HUES6 (cell line): ENCODE measurements around the gene DPH2.

Experiments
- H3K27ac ChIP-seq: 2 replicates; pipeline ENCODE4 v1.7.0; 2013; ENCODE audit warnings: low read depth, mild to moderate bottlenecking, low read length, inconsistent platforms
- H3K27me3 ChIP-seq: 2 replicates; pipeline ENCODE4 v1.6.1; 2013; ENCODE audit warnings: low read length; ENCODE audit not compliant: control insufficient read depth, insufficient read depth
- H3K36me3 ChIP-seq: 2 replicates; pipeline ENCODE4 v1.6.1; 2013; ENCODE audit warnings: low read length; ENCODE audit not compliant: control insufficient read depth, insufficient read depth
- H3K4me1 ChIP-seq: 2 replicates; pipeline ENCODE4 v1.6.1; 2013; ENCODE audit warnings: low read length; ENCODE audit not compliant: control insufficient read depth, insufficient read depth
- H3K4me3 ChIP-seq: 2 replicates; pipeline ENCODE4 v1.5.1; 2013; ENCODE audit warnings: low read depth, low read length
- H3K9ac ChIP-seq: one replicate; pipeline ENCODE4 v1.6.1; 2013; ENCODE audit warnings: mild to moderate bottlenecking, low read length
- H3K9me3 ChIP-seq: 2 replicates; pipeline ENCODE4 v1.6.1; 2013; ENCODE audit warnings: low read depth, low read length; ENCODE audit not compliant: control insufficient read depth, insufficient read depth

The DPH2 gene

DNA sequence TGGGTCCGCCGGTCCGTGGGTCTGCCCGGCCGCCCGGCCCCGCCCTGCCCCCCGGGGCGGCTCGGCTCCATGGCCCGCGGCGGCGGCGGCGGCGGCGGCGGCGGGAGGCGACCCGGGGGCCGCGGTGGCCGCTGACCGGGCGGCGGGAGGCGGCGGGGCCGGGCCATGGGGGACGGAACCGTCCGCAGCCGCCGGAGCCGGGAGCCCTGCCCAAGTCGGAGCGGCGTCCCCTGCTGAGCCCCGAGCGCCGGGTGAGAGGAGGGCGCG, 9.4 kb downstream of the DPH2 start:
- Histone ChIP-seq H3K9me3 (no peaks in the 10 kb centered on the region), H3K4me3 (peak overlapping the region; percentile 61), H3K9ac (peak overlapping the region; percentile 22), H3K36me3 (peaks cover 42% of the 10 kb centered on the region), H3K27me3 (no peaks in the 10 kb centered on the region), H3K27ac (no peak overlapping the region), H3K4me1 (peaks cover 18% of the 10 kb centered on the region)

DNA sequence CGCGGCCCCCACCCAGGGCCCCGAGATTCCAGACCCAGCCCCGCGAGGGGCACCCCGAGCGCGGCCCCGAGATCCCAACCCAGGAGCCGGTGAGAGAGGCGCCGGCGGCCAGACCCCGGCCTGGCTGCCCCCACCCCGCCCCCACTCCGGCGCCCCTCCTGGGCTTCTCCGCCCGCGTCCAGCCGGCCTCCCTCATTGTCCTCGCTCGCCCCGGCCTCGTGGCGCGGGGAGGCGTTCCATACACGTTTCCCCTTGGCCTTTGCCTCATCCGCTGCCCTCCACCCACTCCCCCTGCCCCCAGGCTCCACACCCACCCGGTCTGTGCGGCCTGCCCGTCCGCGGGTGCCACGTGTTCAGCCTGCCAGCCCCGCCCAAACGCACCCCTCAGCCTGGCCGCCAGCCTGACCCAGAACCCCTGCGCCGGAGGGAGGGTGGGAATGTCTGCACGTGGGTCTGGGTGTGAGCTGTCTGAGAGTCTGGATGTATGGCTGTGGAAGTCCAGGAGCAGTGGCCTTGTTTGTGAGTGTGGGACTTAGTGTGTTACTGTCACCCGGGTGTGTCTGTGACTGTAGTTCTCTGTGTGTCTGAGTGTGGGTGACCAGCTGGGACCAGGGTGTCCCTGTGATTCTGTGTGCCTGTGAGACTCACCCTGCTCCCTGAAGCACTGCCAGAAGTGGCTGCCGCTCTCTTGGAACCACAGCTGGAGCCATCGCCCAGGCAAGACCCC, 9.9 kb downstream of the DPH2 start:
- Histone ChIP-seq H3K27me3 (no peaks in the 10 kb centered on the region), H3K36me3 (peaks cover 47% of the 10 kb centered on the region)

DNA sequence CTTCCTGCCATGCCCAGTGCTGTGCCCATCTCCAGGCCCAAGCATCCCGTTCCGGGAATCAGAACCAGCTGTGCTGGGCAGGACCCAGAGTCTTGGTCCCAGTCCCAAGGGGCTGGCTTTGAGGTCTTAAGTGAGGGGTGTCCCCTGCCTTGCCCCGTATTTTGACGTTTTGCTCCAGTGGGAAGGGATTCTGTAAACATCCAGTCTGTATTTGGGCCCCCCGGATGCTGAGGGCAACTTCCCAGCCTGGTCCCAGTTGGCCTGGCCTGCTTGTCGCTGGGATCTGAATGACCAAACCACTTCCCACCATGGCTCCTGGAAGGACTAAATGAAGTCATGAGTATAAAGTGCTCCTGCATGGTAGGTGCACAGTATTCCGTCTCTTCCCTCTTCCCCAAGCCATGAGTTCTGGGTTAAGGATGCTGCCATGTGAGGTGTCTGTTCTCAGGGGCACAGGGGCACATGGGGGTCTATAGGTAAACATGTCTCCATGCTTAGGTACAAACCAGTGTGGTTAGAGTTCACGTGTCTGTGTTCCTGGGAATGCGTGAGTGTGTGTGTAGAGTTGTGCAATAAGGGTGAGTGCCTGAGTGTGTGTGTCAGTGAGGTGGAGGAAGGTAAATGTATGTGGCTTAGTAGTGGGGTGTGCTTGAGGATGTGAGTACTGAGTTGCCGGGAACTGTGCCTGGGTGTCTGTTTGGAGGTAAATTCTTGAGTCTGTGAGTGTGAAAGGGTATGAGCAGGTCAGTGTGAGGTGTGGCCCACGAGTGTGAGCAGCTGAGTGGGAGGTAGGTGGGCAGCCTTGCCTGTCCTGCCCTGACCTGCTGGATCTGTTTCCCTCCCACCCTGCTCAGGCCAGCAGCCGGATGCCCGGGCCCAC, 10.7 kb downstream of the DPH2 start:
- peak overlapping the region; percentile 61 for H3K4me3 ChIP-seq
- H3K9ac ChIP-seq, result peak overlapping the region; percentile 76
- no peaks in the 10 kb centered on the region for H3K27me3 ChIP-seq
- H3K27ac ChIP-seq, result no peak overlapping the region
- H3K4me1 ChIP-seq, result peaks cover 18% of the 10 kb centered on the region
- H3K9me3 ChIP-seq, result no peaks in the 10 kb centered on the region
- H3K36me3 ChIP-seq, result peaks cover 54% of the 10 kb centered on the region

More for the DNA sequence above, 9.9 kb downstream of the DPH2 start:
- Histone ChIP-seq H3K9ac (peak overlapping the region; percentile 76), H3K9me3 (no peaks in the 10 kb centered on the region), H3K4me1 (peaks cover 18% of the 10 kb centered on the region), H3K4me3 (peak overlapping the region; percentile 61), H3K27ac (no peak overlapping the region)

DNA sequence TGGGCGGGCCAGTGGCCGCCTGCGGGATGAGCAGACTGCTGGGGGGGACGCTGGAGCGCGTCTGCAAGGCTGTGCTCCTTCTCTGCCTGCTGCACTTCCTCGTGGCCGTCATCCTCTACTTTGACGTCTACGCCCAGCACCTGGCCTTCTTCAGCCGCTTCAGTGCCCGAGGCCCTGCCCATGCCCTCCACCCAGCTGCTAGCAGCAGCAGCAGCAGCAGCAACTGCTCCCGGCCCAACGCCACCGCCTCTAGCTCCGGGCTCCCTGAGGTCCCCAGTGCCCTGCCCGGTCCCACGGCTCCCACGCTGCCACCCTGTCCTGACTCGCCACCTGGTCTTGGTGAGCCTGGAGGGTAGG, 11.3 kb downstream of the DPH2 start:
- H3K9ac ChIP-seq, result peak overlapping the region; percentile 18
- H3K36me3 ChIP-seq, result peaks cover 59% of the 10 kb centered on the region
- no peaks in the 10 kb centered on the region for H3K27me3 ChIP-seq
- peaks cover 12% of the 10 kb centered on the region for H3K4me1 ChIP-seq
- no peak overlapping the region for H3K27ac ChIP-seq
- no peak overlapping the region for H3K4me3 ChIP-seq
- no peaks in the 10 kb centered on the region for H3K9me3 ChIP-seq

DNA sequence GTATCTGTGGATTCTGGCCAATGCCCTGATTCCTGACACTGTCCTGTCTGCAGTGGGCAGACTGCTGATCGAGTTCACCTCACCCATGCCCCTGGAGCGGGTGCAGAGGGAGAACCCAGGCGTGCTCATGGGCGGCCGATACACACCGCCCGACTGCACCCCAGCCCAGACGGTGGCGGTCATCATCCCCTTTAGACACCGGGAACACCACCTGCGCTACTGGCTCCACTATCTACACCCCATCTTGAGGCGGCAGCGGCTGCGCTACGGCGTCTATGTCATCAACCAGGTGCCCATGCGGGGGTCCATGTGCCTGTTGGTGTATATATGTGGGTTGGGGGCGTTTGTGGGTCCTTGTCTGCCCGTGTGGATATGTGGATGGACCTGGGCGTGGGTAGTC, 11.8 kb downstream of the DPH2 start:
- no peak overlapping the region for H3K4me3 ChIP-seq
- H3K9me3 ChIP-seq, result no peaks in the 10 kb centered on the region
- H3K9ac ChIP-seq, result no peak overlapping the region
- peaks cover 58% of the 10 kb centered on the region for H3K36me3 ChIP-seq
- H3K4me1 ChIP-seq, result peaks cover 12% of the 10 kb centered on the region
- no peak overlapping the region for H3K27ac ChIP-seq
- H3K27me3 ChIP-seq, result no peaks in the 10 kb centered on the region

DNA sequence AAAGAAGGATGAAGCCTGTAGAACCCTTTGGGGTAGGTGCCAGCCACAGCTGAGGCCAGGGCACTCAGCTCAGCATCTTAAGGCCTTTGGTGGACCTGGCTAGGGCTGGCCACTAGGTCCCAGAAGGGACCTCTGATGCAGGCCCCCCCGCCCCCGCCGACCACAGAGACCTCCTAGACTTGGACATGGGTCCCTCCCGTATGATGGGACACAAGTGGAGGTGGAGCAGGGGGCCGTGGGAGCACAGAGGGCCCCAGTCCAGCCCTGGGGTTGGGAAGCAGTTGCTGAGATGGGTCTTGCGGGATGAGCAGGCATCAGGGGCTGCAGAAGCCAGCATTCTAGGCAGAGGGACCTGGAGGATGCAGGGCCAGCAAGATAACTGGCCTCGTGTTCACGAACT, 12.4 kb downstream of the DPH2 start:
- Histone ChIP-seq H3K4me3 (no peak overlapping the region), H3K4me1 (peaks cover 12% of the 10 kb centered on the region), H3K9ac (no peak overlapping the region), H3K27me3 (no peaks in the 10 kb centered on the region), H3K36me3 (peaks cover 59% of the 10 kb centered on the region), H3K9me3 (no peaks in the 10 kb centered on the region), H3K27ac (no peak overlapping the region)

DNA sequence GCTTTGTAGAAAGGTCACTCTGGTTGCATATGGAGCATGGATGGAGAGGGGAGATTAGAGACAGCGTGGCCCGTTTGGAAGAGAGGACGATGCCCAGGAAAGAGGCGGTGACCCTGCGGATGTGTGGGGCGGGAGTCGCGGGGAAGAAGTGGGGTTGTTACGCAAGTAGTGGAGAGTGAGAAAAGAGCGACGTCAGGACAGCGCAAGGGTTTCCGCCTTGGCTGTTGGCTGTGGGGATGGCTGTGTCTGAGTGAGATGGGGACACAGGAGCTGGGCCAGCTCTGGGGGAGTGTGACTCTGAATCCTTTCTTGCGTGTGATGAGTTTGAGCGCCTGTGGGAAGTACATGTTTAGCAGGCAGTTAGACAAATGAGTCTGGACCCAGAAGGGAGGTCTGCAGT, 13.0 kb downstream of the DPH2 start:
- Histone ChIP-seq H3K27ac (no peak overlapping the region), H3K9me3 (no peaks in the 10 kb centered on the region), H3K4me3 (no peak overlapping the region), H3K4me1 (peaks cover 12% of the 10 kb centered on the region), H3K9ac (no peak overlapping the region), H3K36me3 (peaks cover 56% of the 10 kb centered on the region), H3K27me3 (no peaks in the 10 kb centered on the region)

DNA sequence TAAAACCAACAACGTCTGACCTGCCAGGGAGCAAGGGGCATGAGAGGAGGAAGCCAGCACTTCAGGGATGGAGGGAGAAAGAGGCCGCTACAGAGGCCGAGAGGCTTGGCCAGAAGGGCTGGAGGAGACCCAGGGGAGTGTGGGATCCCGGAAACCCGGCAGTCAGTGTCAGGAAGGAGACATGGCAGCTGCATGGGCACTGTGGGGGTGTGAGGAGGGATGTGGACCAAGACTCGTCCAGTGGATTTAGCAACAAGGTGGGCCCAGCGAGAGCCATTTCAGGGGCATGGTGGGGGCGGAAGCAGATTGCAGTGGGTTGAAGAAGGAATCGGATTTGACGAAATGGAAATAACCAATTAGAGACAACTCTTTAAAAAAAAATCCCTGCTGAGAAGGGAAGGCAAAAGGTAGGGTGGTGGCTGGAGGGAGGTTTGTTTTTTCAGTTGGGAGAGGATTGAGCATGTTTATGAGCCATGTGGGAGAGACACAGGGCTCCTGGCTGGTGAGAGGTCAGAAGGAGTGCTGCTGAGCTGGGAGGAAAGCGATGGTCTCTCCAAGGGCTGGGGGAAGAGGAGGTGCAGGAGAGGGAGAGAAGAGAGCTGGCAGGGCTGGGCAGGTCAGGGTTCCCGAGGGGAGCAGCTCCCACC, 13.6 kb downstream of the DPH2 start:
- Histone ChIP-seq H3K4me3 (no peak overlapping the region), H3K4me1 (peaks cover 12% of the 10 kb centered on the region), H3K36me3 (peaks cover 53% of the 10 kb centered on the region), H3K27ac (no peak overlapping the region), H3K27me3 (no peaks in the 10 kb centered on the region), H3K9ac (no peak overlapping the region), H3K9me3 (no peaks in the 10 kb centered on the region)

DNA sequence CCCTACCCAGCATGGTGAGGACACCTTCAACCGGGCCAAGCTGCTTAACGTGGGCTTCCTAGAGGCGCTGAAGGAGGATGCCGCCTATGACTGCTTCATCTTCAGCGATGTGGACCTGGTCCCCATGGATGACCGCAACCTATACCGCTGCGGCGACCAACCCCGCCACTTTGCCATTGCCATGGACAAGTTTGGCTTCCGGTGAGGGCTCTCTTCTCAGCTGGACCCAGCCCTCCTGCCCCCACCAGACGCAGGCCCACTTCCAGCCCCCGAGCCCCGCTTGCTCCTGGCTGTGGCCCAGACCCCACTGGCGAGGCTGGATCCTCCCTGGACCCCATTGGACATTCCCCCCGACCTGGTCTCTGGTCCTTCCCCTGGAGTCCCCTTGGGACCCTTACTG, 15.0 kb downstream of the DPH2 start:
- peaks cover 11% of the 10 kb centered on the region for H3K4me1 ChIP-seq
- H3K27me3 ChIP-seq, result no peaks in the 10 kb centered on the region
- H3K9ac ChIP-seq, result no peak overlapping the region
- H3K9me3 ChIP-seq, result no peaks in the 10 kb centered on the region
- no peak overlapping the region for H3K27ac ChIP-seq
- H3K4me3 ChIP-seq, result no peak overlapping the region
- peaks cover 53% of the 10 kb centered on the region for H3K36me3 ChIP-seq

DNA sequence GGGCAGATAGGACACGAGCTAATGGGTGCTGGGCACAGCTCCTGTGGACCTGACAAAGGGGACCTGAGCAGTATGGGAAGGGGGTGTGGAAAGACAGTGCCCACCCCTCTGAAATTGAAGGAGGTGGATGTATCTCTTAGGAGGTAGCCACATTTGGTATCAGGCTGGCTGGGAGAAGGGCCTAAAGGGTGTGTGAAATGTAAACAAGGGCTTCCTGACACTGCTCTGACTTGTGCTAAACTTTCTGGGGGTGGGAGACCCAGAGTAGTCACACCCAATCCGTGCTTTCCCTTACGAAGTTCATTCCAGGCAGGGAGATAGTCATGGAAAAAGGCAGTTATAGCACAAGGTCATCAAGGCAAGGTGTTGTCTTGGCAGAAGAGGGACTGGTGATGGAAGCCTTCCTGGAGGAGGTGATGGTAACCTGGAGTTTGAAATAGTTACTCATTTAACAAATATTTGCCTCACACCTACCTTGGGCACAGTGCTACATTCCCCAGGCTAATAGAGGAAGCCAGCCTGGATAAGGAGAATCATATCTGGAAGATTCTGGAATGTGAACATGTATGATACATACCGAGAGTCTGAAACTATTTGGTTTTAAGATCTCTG, 16.3 kb downstream of the DPH2 start:
- Histone ChIP-seq H3K36me3 (peaks cover 53% of the 10 kb centered on the region), H3K4me1 (peaks cover 5% of the 10 kb centered on the region; the same call in 1 of the 2 replicates), H3K27ac (no peak overlapping the region)

DNA sequence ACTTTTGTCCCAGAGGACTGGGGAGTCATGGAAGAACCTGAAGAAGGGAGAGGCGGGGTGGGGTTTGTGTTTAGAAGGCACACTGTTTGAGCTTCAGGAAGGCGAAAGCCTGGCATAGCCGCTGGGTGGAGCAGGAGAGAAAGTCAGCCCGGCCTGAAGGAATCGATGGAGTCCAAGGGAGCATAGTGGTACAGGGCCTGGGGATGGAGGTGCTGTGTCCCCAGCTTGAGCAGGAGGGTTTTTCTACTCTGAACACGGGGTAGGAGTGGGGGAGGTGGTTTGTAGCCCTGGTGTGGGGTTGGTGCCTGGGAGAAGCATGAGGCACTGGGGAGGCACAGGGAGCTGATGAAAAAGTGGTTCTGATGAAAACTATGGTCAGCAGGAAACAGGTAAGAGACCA, 16.9 kb downstream of the DPH2 start:
- no peak overlapping the region for H3K9ac ChIP-seq
- no peak overlapping the region for H3K4me3 ChIP-seq
- H3K4me1 ChIP-seq, result peaks cover 7% of the 10 kb centered on the region; the same call in 1 of the 2 replicates
- H3K36me3 ChIP-seq, result peaks cover 46% of the 10 kb centered on the region
- no peak overlapping the region for H3K27ac ChIP-seq
- H3K27me3 ChIP-seq, result no peaks in the 10 kb centered on the region
- no peaks in the 10 kb centered on the region for H3K9me3 ChIP-seq

More for the DNA sequence above, 16.3 kb downstream of the DPH2 start:
- no peak overlapping the region for H3K9ac ChIP-seq
- no peaks in the 10 kb centered on the region for H3K9me3 ChIP-seq
- H3K4me3 ChIP-seq, result no peak overlapping the region
- no peaks in the 10 kb centered on the region for H3K27me3 ChIP-seq
